ENCODE data around the gene MSI2.

DNA sequence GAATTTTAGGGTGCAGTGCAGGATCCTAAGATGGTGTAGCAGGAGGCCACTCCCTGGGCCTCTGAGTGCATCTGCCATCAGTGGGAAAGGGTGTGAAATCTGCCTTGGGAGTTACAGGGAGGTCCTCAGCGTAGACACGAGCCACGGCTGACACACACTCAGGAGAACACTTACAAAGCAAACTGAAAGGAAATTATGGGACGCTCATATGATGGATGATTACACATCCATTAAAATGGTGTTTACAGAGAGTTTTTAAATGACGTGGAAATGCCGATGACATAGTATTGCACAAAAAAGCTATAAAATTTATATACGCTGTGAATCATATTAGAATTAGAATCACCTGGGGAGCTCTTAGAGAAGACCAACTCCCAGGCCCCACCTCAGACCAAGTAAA lies 313.5 kb downstream of the MSI2 start:
- no peak for TF ChIP-seq EZH2phosphoT487 (IDR thresholded peaks at IDR 0.05; ENCODE audit: borderline replicate concordance)
- TF ChIP-seq, protein P1, sequence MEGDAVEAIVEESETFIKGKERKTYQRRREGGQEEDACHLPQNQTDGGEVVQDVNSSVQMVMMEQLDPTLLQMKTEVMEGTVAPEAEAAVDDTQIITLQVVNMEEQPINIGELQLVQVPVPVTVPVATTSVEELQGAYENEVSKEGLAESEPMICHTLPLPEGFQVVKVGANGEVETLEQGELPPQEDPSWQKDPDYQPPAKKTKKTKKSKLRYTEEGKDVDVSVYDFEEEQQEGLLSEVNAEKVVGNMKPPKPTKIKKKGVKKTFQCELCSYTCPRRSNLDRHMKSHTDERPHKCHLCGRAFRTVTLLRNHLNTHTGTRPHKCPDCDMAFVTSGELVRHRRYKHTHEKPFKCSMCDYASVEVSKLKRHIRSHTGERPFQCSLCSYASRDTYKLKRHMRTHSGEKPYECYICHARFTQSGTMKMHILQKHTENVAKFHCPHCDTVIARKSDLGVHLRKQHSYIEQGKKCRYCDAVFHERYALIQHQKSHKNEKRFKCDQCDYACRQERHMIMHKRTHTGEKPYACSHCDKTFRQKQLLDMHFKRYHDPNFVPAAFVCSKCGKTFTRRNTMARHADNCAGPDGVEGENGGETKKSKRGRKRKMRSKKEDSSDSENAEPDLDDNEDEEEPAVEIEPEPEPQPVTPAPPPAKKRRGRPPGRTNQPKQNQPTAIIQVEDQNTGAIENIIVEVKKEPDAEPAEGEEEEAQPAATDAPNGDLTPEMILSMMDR (conservative IDR thresholded peaks at IDR 0.05; ENCODE audit: low read length): no peak
